HG03520 (cell line): ENCODE results near the gene MKNK1.

Source experiments
- ATAC-seq: cut with Tn5 transposase; IDR thresholded peaks from one replicate; pipeline ENCODE4 v1.9.1; 2021; ENCODE audit warnings: mild to moderate bottlenecking, moderate library complexity; ENCODE audit not compliant: unreplicated experiment

MKNK1 gene

GRCh38 chr1:46568461-46568891, 35.6 kb downstream of the MKNK1 start:
- no peak for ATAC-seq

DNA sequence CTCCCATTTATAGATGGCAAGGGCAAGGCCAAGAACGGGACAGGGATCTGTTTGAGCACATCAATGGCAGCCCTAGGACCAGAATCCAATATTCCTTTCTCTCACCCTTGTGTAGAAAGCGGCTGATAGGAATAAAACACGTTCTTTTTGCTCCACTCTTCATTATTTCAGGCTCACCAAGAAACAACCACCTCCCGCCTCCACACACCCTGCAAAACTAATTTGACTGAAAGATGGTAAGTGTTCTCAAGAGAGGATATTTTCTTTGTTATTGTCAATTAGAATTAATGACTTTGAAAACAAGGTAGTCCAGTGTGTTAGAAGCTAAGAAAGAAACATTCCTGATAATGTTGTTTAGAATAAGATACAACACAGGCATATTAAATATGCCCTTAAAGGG, 40.7 kb downstream of the MKNK1 start:
- ATAC-seq: no peak

GRCh38 chr1:46562498-46562897, 41.6 kb downstream of the MKNK1 start:
- no peak for ATAC-seq

DNA sequence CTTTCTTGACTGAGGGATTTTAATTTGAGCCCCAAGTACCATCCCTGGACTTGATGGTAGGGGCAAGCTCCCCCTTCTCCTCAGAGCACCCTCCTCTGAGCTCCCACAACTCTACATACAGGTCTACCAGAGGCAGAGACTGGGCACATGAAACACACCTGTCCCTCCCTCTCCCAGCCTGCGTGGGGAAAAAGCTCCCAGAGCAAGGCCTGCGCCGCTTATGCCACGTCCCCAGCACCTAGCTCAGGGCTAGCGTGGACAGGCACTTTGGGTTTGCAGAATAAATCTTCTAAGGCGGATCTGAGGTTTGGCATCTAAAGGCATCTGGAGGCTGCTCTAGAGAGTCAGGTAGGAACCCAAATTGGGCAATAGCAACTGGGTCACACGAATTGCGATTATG, 45.1 kb downstream of the MKNK1 start:
- no peak for ATAC-seq

DNA sequence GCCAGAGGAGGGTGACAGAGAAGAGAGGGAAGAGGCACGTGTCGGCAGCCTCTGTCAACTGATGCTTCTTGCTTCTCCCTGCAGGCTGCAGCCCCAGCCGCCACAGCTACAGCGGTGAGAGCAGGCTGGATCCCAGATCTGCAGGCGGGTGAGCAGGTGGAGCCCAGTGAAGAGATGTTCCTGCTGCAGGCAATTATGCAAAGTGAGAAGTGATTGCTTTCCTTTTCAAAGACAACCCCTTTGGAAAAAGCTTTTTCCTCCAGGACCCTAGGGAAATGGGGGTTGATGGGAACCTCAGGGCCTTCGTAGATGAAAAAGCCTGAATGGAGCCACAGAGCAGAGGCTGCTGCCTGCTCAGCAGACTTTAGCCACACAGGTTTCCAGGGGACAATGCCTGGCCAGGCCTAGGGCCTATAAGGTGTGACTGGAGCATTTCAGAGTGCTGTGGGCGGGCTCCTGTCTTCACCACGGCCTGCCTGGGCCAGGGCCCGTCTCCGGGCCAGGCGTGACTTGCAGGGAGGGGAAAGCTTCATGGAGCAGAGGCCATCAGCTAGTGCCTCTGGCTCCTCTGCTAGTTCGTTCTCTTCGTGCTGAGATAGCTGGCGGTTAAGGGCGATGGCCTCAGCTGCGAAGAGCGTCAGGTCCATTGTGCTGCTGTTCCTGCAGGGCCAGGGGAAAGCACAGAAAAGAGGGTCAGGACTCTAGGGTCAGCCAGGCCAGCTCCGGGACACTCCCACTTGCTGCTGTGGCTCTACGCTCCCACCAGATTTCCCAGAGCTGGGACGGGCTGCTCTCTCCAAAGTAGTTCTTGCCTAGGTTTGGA, 45.7 kb downstream of the MKNK1 start:
- no peak for ATAC-seq

- no peak for ATAC-seq
These were observed 46.7 kb downstream of the MKNK1 start for GRCh38 chr1:46557403-46557802.

DNA sequence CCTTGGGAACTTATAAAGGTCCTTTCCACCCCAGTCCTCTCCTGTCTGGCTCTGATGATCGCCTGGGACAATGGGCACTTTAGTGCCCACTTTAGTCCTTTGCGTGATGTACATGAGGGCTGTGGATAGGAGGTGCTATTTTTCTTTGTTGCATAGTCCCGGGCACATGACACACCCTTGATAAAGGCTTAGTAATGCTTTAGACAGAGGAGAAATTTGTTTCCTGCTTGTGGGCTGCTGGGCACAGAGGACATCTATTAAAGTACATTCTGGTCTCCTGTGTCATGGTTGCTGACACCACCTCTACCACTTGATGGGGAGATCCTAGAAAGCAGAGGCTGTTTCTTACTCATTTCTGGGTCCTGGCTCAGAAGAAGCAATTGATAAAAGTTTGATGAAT, 47.2 kb downstream of the MKNK1 start:
- ATAC-seq: no peak

DNA sequence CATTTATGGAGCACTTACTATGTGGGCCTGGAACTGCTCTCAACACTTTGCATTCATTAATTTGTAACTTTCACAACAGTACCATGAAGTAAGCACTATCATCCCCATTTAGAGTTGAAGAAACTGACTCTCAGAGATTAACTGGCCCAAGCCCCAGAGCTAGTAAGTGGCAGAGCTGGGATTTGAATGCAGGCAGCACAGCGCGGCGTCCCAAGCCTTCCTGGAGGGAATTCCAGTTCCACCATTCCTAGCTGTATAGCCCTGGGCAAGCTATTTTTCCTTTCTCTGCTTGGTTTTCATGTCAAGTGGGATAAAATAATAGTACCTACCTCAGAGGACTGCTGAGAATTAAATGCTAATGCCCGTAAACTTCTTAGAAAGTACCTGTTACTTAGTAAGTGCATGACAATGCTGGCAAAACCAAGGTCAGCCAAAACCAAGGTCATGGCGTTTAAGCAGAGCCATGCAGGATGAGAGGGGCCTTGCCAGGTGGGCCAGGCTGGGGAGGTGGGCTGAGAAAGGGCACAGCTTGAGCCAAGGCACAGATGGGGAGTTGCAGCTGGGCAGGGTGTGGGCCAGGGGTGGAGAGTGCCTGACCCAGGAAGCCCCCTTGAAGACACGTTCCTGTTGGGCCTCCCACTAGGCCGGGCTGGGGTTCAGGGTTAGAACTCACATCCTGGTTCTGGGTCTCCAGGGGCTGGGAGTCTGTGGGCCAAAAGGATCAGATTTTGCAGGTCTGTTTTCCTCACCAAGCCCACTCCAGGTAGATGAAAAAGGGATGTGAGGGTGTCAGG, 48.0 kb downstream of the MKNK1 start:
- no peak for ATAC-seq

- ATAC-seq: no peak
These were observed 49.3 kb downstream of the MKNK1 start for GRCh38 chr1:46554597-46555381.

GRCh38 chr1:46554236-46554596, 49.9 kb downstream of the MKNK1 start:
- no peak for ATAC-seq

DNA sequence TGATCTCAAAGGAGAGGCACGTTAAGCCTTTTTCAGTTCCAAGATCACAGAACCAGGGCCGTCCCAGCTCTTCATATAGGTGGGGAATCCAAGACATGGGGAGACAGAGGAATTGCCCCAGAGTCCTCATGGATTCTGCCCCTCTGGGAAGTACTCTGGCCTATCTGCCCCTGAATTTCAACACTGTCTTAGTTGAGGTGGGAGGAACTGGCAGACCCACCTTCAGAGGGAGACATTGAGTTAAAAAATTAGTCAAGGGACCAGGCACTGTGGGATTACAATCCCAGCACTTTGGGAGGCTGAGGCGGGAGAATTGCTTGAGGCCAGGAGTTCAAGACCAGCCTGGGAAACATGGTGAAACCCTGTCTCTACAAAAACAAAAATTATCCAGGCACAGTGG, 50.6 kb downstream of the MKNK1 start:
- no peak for ATAC-seq

GRCh38 chr1:46552357-46553237, 51.5 kb downstream of the MKNK1 start:
- ATAC-seq: no peak

GRCh38 chr1:46551597-46552095, 52.4 kb downstream of the MKNK1 start, which contains the start of gene KNCN:
TSS of gene KNCN (minus strand) at chr1:46551647. CDS start at chr1:46551215, 432 bp downstream.
- ATAC-seq: no peak

- ATAC-seq: no peak
These were observed 53.3 kb downstream of the MKNK1 start for GRCh38 chr1:46550751-46551231.

DNA sequence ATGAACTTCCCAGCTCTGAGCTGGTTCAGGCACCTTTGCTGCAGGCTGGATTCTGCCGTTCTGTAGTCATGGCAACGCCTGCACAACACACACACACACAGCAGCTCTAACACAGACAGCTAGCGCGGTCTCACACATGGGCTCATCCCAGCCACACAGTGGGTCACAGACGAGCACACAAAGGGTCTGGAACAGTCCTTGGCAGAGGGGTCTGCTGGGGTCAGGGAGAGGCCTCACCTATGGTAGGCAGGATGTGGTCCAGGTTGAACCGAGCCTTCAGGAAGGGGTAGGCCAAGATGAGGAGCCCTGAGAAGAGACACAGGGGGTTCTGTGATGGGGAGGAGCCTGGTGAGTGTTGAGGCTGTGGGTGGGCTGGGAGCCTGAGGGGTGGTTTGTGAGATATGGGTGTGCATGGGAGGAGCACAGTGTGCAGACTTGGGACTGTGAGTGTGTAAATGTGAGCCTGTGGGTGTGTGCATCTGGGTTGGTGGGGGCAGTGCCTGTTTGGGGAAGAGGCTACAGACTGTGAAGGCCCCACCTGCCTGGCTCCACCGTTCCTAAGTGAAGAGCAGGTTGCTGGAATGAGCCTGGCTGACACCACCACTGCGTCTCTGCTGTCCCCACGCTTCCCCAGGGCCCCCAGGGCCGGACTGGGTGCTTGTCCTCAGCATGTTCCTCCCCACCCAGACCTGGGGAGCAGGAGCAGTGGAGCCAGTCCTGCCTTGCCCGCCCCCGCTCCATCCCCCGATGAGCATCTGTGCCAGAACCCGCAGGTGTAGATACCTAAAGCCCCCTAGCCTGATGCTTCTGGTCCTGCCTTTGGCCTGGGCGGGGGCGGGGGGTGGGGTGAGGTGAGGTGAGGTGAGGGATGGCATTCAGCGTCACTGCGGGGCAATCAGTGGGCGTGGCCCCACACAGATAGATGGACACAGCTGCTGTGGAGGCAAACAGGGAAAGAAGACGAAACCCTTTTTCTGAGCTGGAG, 54.1 kb downstream of the MKNK1 start:
- peak; percentile 50 for ATAC-seq

GRCh38 chr1:46547481-46548383, 56.3 kb downstream of the MKNK1 start:
- ATAC-seq: no peak

- no peak for ATAC-seq
These were observed 57.9 kb downstream of the MKNK1 start for GRCh38 chr1:46546210-46546609.

DNA sequence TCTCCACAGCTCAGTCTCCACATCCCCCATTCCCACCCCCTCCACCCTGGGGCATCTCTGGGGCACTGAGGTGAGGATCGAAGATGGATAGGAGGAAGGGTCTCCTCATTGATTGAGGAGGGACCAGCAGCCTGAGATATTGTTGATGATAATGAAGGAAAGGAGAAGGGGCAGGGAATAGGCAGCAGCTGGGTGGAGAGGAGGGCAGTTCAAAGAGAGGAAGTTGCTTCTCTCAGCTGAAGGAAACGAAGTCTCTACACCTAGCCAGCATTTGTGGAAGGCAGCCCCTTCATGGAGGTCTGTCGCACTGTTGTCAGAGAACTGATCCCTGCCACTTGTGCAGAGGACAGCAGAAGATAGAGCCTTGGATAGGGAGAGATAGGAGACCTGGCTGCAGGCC, 58.3 kb downstream of the MKNK1 start:
- no peak for ATAC-seq
